A549 (cell line): ENCODE data around the gene CAMTA1. TPM values are rescaled to one million over a fixed set of nuclear protein-coding genes. Genes with fewer than 3 reads are reported as not detected.

Experiments used
- ATAC-seq, 2 experiments: fragments of 200-7000 bp in 1 of 2; fragments of >200 bp in 1 of 2; cut with Nextera tagmentation in 1 of 2; cut with Tn5 transposase in 1 of 2; 3 replicates each; pipeline versions ENCODE4 v1.8.0 to v1.9.1; 2018 to 2020; ENCODE audit warnings: mild to moderate bottlenecking in 1 of 2, moderate library complexity in 1 of 2
- CTCF ChIA-PET: fragments of 300-600 bp; sonication (Branson Sonifier 250); formaldehyde crosslinking; extraction: SDS; loops from one replicate; lab custom pipeline; 2021; ENCODE audit warnings: antibody characterized with exemption, inconsistent platforms; lab: Yijun Ruan, JAX
- POLR2A ChIA-PET: fragments of 350-600 bp; formaldehyde crosslinking; extraction: SDS; loops from one replicate; lab custom pipeline; 2021; ENCODE audit warnings: antibody characterized with exemption, inconsistent platforms; lab: Yijun Ruan, JAX
- DNase-seq, 2 experiments: peaks; one replicate each; pipeline versions ENCODE4 v3.0.0 to v3.0.0-alpha.2; 2011 to 2016; ENCODE audit warnings: low read depth in 1 of 2, low spot score in 1 of 2
- FAIRE-seq: peaks from 2 replicates; lab custom pipeline; 2011; peaks lifted over from hg19 to GRCh38; lab: Jason Lieb, UNC
- H3K27ac ChIP-seq, 2 experiments: fragments of >200 bp; sonication (Bioruptor Twin); formaldehyde crosslinking; 3 replicates each; pipeline ENCODE4 v1.5.1; 2016 to 2017
- H3K4me1 ChIP-seq: fragments of >200 bp; sonication (Bioruptor Twin); formaldehyde crosslinking; 3 replicates; pipeline ENCODE4 v1.6.1; 2016
- H3K4me2 ChIP-seq: fragments of >200 bp; sonication (Bioruptor Twin); formaldehyde crosslinking; 3 replicates; pipeline ENCODE4 v1.6.1; 2016
- H3K4me3 ChIP-seq: fragments of >200 bp; sonication (Bioruptor Twin); formaldehyde crosslinking; 3 replicates; pipeline ENCODE4 v1.5.1; 2016
- H3K9me3 ChIP-seq: fragments of >200 bp; sonication (Bioruptor Twin); formaldehyde crosslinking; 3 replicates; pipeline ENCODE4 v1.6.1; 2016
- CEBPB ChIP-seq, 2 experiments: fragments of >200 bp in 1 of 2; sonication (Bioruptor Twin) in 1 of 2; formaldehyde crosslinking in 1 of 2; IDR thresholded peaks; 2 replicates each; pipeline ENCODE4 v1.6.1; 2012 to 2016
- FOSL2 ChIP-seq, 2 experiments: fragments of 450-650 bp in 1 of 2; fragments of >200 bp in 1 of 2; sonication (Bioruptor Twin) in 1 of 2; formaldehyde crosslinking; IDR thresholded peaks; 2 replicates each; pipeline versions ENCODE4 v1.5.0 to v1.6.1; 2016 to 2020; ENCODE audit warnings: mild to moderate bottlenecking in 1 of 2, moderate library complexity in 1 of 2
- FOXS1 ChIP-seq: fragments of 250-450 bp; sonication (Bioruptor Pico); IDR thresholded peaks from 2 replicates; pipeline ENCODE4 v1.5.0; 2020; ENCODE audit warnings: mild to moderate bottlenecking, moderate library complexity
- GATA3 ChIP-seq: IDR thresholded peaks from 2 replicates; pipeline ENCODE4 v1.6.1; 2012; ENCODE audit warnings: borderline replicate concordance
- HEYL ChIP-seq: fragments of 250-450 bp; sonication (Bioruptor Pico); IDR thresholded peaks from 2 replicates; pipeline ENCODE4 v1.8.0; 2021; ENCODE audit warnings: mild to moderate bottlenecking, moderate library complexity
- JUN ChIP-seq, 2 experiments: fragments of >200 bp; sonication (Bioruptor Twin); formaldehyde crosslinking; IDR thresholded peaks; 2 replicates in 1 of 2; 3 replicates in 1 of 2; pipeline ENCODE4 v1.6.1; 2016 to 2017
- MAZ ChIP-seq: fragments of 150-350 bp; IDR thresholded peaks from 2 replicates; pipeline ENCODE4 v1.6.1; 2014; ENCODE audit warnings: antibody characterized with exemption, low read depth, low read length, borderline replicate concordance
- POLR2A ChIP-seq: IDR thresholded peaks from 2 replicates; pipeline ENCODE4 v1.6.1; 2012; ENCODE audit warnings: mild to moderate bottlenecking, low read length
- POLR2AphosphoS2 ChIP-seq: conservative IDR thresholded peaks from 2 replicates; pipeline ENCODE4 v1.6.1; 2012; ENCODE audit warnings: low read length, improper control_type of control experiment, inconsistent platforms
- RAD21 ChIP-seq, 2 experiments: fragments of >200 bp in 1 of 2; sonication (Bioruptor Twin) in 1 of 2; formaldehyde crosslinking in 1 of 2; IDR thresholded peaks in 1 of 2; conservative IDR thresholded peaks in 1 of 2; 2 replicates in 1 of 2; 3 replicates in 1 of 2; pipeline ENCODE4 v1.6.1; 2012 to 2018; ENCODE audit warnings: inconsistent platforms in 1 of 2
- SMC3 ChIP-seq: fragments of >200 bp; sonication (Bioruptor Twin); formaldehyde crosslinking; IDR thresholded peaks from 3 replicates; pipeline ENCODE4 v1.6.1; 2018; ENCODE audit warnings: inconsistent platforms
- ZC3H11A ChIP-seq: fragments of 450-650 bp; IDR thresholded peaks from 2 replicates; pipeline ENCODE4 v1.6.1; 2014; ENCODE audit warnings: antibody characterized with exemption, mild to moderate bottlenecking
- ZSCAN20 ChIP-seq: fragments of 250-450 bp; sonication (Bioruptor Pico); IDR thresholded peaks from 2 replicates; pipeline ENCODE4 v1.8.0; 2022; ENCODE audit warnings: mild to moderate bottlenecking, moderate library complexity
- WGBS: methylation state at CpG from one replicate; pipeline ENCODE4 v1.1.6; 2017; ENCODE audit errors: missing lambda C conversion rate; 5-methylcytosine and 5-hydroxymethylcytosine counted together
- polyA plus RNA-seq, 4 experiments: library from polyadenylated mRNA; depleted of rRNA in 3 of 4; stranded (reverse); fragments of >200 nt; fragmentation: RNase III in 1 of 4; extraction: RNeasy Plus Mini Kit Qiagen cat#74134 plus additional on column Dnase treatment in 1 of 4; gene quantifications; 2 replicates in 3 of 4; 3 replicates in 1 of 4; pipeline ENCODE4 v1.2.3, GENCODE V29; 2011 to 2017
- TF ChIP-seq, protein P1 (sequence below): fragments of 150-350 bp; IDR thresholded peaks from 2 replicates; pipeline ENCODE4 v1.6.1; 2014; ENCODE audit warnings: low read depth, mild to moderate bottlenecking, low read length
- TF ChIP-seq, protein P2 (sequence below): IDR thresholded peaks from 2 replicates; pipeline ENCODE4 v1.6.1; 2012
- TF ChIP-seq, protein P3 (sequence below): fragments of 250-450 bp; sonication (Bioruptor Pico); IDR thresholded peaks from 2 replicates; pipeline ENCODE4 v1.5.0; 2020; ENCODE audit warnings: low read depth, mild to moderate bottlenecking, moderate library complexity
- TF ChIP-seq, protein P4 (sequence below): fragments of >200 bp; sonication (Bioruptor Twin); formaldehyde crosslinking; IDR thresholded peaks from 2 replicates; pipeline ENCODE4 v1.6.1; 2016
- TF ChIP-seq, protein P5 (sequence below): fragments of 250-450 bp; sonication (Bioruptor Pico); IDR thresholded peaks from 2 replicates; pipeline ENCODE4 v1.5.0; 2021; ENCODE audit warnings: mild to moderate bottlenecking, moderate library complexity, borderline replicate concordance

The CAMTA1 gene
- polyA plus RNA-seq, 2 of the 4 experiments (the other 2 are of a cell fraction), result 58.8 to 75.0 TPM

DNA sequence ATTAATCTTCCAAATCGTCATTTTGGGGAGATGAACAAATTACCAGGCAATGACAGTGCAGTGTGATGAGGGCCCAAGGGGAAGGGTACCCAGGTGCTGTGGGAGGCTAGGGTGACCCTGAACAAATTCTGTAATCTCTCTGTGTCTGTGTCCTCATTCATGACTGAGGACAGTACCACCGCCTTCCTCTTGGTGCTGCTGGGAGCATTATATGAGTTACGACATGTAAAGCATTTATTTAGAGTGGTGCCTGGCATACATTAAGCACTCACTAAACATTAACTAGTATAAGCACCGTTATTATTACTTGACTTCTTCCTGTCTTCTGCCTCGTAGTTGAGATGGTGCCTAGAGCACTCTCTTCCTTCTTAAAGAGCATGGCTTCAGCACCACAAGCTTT lies 517.6 kb downstream of the CAMTA1 start:
- H3K9me3 ChIP-seq, result peaks cover 27% of the 10 kb centered on the region
- peak overlapping the region; percentile 97 to 98 for H3K27ac ChIP-seq
- H3K4me2 ChIP-seq, result peak overlapping the region; percentile 23; the same call in 1 of the 3 replicates
- FAIRE-seq, result no peak
- DNase-seq, result peak; percentile 41 to 82
- CTCF ChIA-PET, result no interaction called here
- 7% methylated on average over 5 of the region's 5 CpGs for WGBS
- POLR2A ChIA-PET, result no interaction called here
- TF ChIP-seq POLR2AphosphoS2 (no peak), SMC3 (peak; percentile 25; the same call in 1 of the 3 replicates), RAD21 (conservative IDR thresholded peaks at IDR 0.05 in 1 of 2, IDR thresholded peaks at IDR 0.05 in 1 of 2) (peak; percentile 43 to 55; a peak in 4 of 5 replicates), HEYL (CRISPR knock-in tag) (no peak), CEBPB (IDR thresholded peaks at IDR 0.05) (peak in 1 of 2 experiments; percentile 67; a peak in 2 of 4 replicates), FOSL2 (IDR thresholded peaks at IDR 0.05) (no peak), FOSL2 (CRISPR knock-in tag; IDR thresholded peaks at IDR 0.05) (no peak)
- TF ChIP-seq, protein P1, sequence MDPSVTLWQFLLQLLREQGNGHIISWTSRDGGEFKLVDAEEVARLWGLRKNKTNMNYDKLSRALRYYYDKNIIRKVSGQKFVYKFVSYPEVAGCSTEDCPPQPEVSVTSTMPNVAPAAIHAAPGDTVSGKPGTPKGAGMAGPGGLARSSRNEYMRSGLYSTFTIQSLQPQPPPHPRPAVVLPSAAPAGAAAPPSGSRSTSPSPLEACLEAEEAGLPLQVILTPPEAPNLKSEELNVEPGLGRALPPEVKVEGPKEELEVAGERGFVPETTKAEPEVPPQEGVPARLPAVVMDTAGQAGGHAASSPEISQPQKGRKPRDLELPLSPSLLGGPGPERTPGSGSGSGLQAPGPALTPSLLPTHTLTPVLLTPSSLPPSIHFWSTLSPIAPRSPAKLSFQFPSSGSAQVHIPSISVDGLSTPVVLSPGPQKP, result no peak
- TF ChIP-seq, protein P2, sequence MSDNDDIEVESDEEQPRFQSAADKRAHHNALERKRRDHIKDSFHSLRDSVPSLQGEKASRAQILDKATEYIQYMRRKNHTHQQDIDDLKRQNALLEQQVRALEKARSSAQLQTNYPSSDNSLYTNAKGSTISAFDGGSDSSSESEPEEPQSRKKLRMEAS, result peak; percentile 25; the same call in 1 of the 2 replicates
- peak; percentile 22 to 58; a peak in 3 of 6 replicates for ATAC-seq
- H3K4me3 ChIP-seq, result no peak overlapping the region
- peaks cover 61% of the 10 kb centered on the region for H3K4me1 ChIP-seq

DNA sequence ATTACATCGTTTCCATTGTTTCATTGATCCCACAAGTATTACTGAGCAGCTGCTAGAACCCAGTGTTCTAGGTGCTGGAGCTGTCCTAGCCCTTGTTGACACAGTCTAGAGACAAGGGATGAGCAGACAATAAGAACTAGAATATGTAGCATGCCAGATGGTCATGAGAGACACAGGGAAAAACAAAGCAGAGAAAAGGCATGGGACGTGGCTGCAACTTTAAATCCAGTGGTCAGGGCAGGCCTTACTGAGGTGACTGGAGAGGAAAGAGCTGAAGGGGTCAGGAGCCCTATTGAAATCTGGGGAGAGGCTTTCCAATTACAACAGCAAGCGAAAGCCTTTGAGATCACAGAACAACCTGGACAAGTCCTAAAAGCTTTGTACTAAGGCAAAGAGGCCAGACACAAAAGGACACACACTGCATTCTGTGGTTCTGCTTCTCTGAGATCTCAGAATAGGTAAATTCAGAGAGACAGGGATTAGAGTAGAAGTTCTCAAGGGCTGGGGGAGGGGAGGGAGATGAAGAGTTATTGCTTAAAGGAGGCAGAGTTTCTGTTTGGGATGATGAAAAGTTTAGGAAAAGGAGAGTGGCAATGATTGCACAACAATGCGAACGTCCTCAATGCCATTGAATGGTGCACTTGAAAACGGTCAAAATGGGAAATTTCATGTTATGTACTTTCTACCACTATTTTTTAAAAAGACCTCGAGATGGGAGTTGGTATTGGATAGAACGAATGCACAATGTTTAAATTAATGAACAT lies 518.5 kb downstream of the CAMTA1 start:
- TF ChIP-seq CEBPB (IDR thresholded peaks at IDR 0.05) (peak; percentile 74 to 89), FOXS1 (no peak)
- TF ChIP-seq, all 56 proteins: peak for 1
- POLR2A ChIA-PET, result no interaction called here
- 74% methylated on average over 8 of the region's 8 CpGs for WGBS
- CTCF ChIA-PET, result interaction anchor here (0.6 to 1.3 kb wide), 2 partner anchors 211 to 261 kb away, joined by 3 to 4 read pairs; no protein-coding TSS in a partner anchor
- FAIRE-seq (no peak), DNase-seq (peak in 1 of 2 experiments; percentile 39), ATAC-seq (no peak)
- H3K4me2 ChIP-seq, result peak overlapping the region; percentile 23; the same call in 2 of the 3 replicates
- H3K27ac ChIP-seq, result peak overlapping the region; percentile 97 to 98
- H3K9me3 ChIP-seq, result peaks cover 30% of the 10 kb centered on the region
- no peak overlapping the region for H3K4me3 ChIP-seq
- peaks cover 52% of the 10 kb centered on the region for H3K4me1 ChIP-seq

DNA sequence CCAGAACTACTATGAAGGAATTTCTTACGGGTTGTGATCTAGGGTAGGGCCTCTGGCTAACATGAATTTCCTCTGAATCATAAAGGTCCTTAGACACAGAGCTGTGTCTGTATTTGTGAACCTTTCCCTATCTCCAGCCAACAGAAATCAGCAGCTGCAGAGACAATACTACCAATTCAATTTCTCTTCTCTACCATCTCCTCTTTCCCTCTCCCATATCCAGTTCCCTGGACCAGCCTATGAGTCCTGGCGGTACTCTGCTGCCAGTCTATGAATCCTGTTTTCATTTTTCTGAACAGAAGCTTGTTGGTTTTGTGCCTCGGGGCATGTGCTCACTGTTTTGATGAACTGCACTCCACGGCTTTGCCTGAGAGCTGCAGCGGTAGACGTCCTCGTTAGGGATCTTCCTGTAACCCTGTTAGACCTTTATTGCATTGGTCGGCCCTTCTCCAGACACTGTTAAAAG lies 527.9 kb downstream of the CAMTA1 start:
- POLR2A ChIA-PET, result no interaction called here
- Histone ChIP-seq H3K4me3 (no peak overlapping the region), H3K27ac (peak overlapping the region in 1 of 2 experiments; percentile 65; a peak in 2 of 6 replicates), H3K4me1 (no peaks in the 10 kb centered on the region), H3K9me3 (peaks cover 11% of the 10 kb centered on the region), H3K4me2 (no peak overlapping the region)
- FAIRE-seq (no peak), ATAC-seq (no peak), DNase-seq (no peak)
- TF ChIP-seq MAZ (no peak), ZSCAN20 (no peak), GATA3 (no peak), ZC3H11A (no peak), JUN (IDR thresholded peaks at IDR 0.05) (no peak), POLR2A (no peak)
- TF ChIP-seq, protein P3, sequence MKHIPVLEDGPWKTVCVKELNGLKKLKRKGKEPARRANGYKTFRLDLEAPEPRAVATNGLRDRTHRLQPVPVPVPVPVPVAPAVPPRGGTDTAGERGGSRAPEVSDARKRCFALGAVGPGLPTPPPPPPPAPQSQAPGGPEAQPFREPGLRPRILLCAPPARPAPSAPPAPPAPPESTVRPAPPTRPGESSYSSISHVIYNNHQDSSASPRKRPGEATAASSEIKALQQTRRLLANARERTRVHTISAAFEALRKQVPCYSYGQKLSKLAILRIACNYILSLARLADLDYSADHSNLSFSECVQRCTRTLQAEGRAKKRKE (CRISPR knock-in tag), result no peak
- TF ChIP-seq, protein P4, sequence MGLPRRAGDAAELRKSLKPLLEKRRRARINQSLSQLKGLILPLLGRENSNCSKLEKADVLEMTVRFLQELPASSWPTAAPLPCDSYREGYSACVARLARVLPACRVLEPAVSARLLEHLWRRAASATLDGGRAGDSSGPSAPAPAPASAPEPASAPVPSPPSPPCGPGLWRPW, result no peak
- TF ChIP-seq, protein P5, sequence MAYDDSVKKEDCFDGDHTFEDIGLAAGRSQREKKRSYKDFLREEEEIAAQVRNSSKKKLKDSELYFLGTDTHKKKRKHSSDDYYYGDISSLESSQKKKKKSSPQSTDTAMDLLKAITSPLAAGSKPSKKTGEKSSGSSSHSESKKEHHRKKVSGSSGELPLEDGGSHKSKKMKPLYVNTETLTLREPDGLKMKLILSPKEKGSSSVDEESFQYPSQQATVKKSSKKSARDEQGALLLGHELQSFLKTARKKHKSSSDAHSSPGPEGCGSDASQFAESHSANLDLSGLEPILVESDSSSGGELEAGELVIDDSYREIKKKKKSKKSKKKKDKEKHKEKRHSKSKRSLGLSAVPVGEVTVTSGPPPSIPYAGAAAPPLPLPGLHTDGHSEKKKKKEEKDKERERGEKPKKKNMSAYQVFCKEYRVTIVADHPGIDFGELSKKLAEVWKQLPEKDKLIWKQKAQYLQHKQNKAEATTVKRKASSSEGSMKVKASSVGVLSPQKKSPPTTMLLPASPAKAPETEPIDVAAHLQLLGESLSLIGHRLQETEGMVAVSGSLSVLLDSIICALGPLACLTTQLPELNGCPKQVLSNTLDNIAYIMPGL (CRISPR knock-in tag), result no peak
- CTCF ChIA-PET, result interaction anchor here (0.6 kb wide), 1 partner anchor 147 kb away, joined by 3 read pairs; no protein-coding TSS in a partner anchor
- 73% methylated on average over 8 of the region's 8 CpGs for WGBS
